H9 (cell line): ENCODE measurements around the gene ZC3H10. TPM values are rescaled to one million over a fixed set of nuclear protein-coding genes. Genes with fewer than 3 reads are reported as not detected.

Experiments
- DNase-seq: peaks from one replicate; pipeline ENCODE4 v3.0.0-alpha.2; 2017
- H2AFZ ChIP-seq: one replicate; pipeline ENCODE4 v1.6.1; 2013; ENCODE audit warnings: mild to moderate bottlenecking, low read length, control low read depth, moderate library complexity
- H2AK5ac ChIP-seq: 2 replicates; pipeline ENCODE4 v1.6.1; 2013; ENCODE audit warnings: low read length, control low read depth, mixed read lengths; ENCODE audit not compliant: insufficient read length
- H2BK120ac ChIP-seq: one replicate; pipeline ENCODE4 v1.6.1; 2013; ENCODE audit warnings: low read depth, mild to moderate bottlenecking, low read length, control low read depth, inconsistent platforms; ENCODE audit not compliant: poor library complexity, severe bottlenecking
- H2BK12ac ChIP-seq: 2 replicates; pipeline ENCODE4 v1.6.1; 2013; ENCODE audit warnings: low read length, control low read depth, mixed read lengths, low read depth; ENCODE audit not compliant: insufficient read length
- H2BK15ac ChIP-seq: 2 replicates; pipeline ENCODE4 v1.6.1; 2013; ENCODE audit warnings: low read depth, low read length, control low read depth
- H2BK20ac ChIP-seq: one replicate; pipeline ENCODE4 v1.6.1; 2013; ENCODE audit warnings: low read depth, mild to moderate bottlenecking, low read length, control low read depth, inconsistent platforms; ENCODE audit not compliant: poor library complexity, severe bottlenecking
- H2BK5ac ChIP-seq: 2 replicates; pipeline ENCODE4 v1.6.1; 2013; ENCODE audit warnings: low read length, control low read depth, mixed read lengths; ENCODE audit not compliant: insufficient read length
- H3K14ac ChIP-seq: 2 replicates; pipeline ENCODE4 v1.6.1; 2013; ENCODE audit warnings: low read length, control low read depth; ENCODE audit not compliant: insufficient read depth
- H3K18ac ChIP-seq: 2 replicates; pipeline ENCODE4 v1.6.1; 2013; ENCODE audit warnings: low read depth, mild to moderate bottlenecking, mixed read lengths, low read length, control low read depth; ENCODE audit not compliant: insufficient read length
- H3K23ac ChIP-seq: 2 replicates; pipeline ENCODE4 v1.6.1; 2013; ENCODE audit warnings: low read length, control low read depth, mixed read lengths, low read depth; ENCODE audit not compliant: insufficient read length
- H3K23me2 ChIP-seq: 2 replicates; pipeline ENCODE4 v1.6.1; 2013; ENCODE audit warnings: low read depth, mild to moderate bottlenecking, mixed read lengths, low read length, control low read depth; ENCODE audit not compliant: insufficient read length, poor library complexity, severe bottlenecking
- H3K27ac ChIP-seq: 2 replicates; pipeline ENCODE4 v1.5.1; 2013; ENCODE audit warnings: low read length, control low read depth, mixed read lengths, low read depth; ENCODE audit not compliant: insufficient read length
- H3K27me3 ChIP-seq: 2 replicates; pipeline ENCODE4 v1.6.1; 2013; ENCODE audit warnings: low read length, control low read depth, inconsistent platforms; ENCODE audit not compliant: insufficient read depth
- H3K4ac ChIP-seq: 2 replicates; pipeline ENCODE4 v1.6.1; 2013; ENCODE audit warnings: low read depth, mild to moderate bottlenecking, control low read depth, inconsistent platforms, low read length, moderate library complexity
- H3K4me1 ChIP-seq: 2 replicates; pipeline ENCODE4 v1.6.1; 2013; ENCODE audit warnings: low read length, control low read depth, inconsistent platforms; ENCODE audit not compliant: insufficient read depth
- H3K4me2 ChIP-seq: 2 replicates; pipeline ENCODE4 v1.6.1; 2013; ENCODE audit warnings: low read length, control low read depth, mixed read lengths; ENCODE audit not compliant: insufficient read length, insufficient read depth
- H3K56ac ChIP-seq: 2 replicates; pipeline ENCODE4 v1.6.1; 2013; ENCODE audit warnings: low read depth, mild to moderate bottlenecking, mixed read lengths, low read length, control low read depth; ENCODE audit not compliant: insufficient read length
- H3K79me1 ChIP-seq: 2 replicates; pipeline ENCODE4 v1.6.1; 2013; ENCODE audit warnings: low read depth, mild to moderate bottlenecking, moderate library complexity, low read length, control low read depth, inconsistent platforms; ENCODE audit not compliant: insufficient read depth, poor library complexity, severe bottlenecking
- H3K79me2 ChIP-seq: 2 replicates; pipeline ENCODE4 v1.6.1; 2013; ENCODE audit warnings: low read length, control low read depth, inconsistent platforms; ENCODE audit not compliant: insufficient read depth
- H3K9ac ChIP-seq: 2 replicates; pipeline ENCODE4 v1.6.1; 2013; ENCODE audit warnings: low read length, control low read depth, mixed read lengths; ENCODE audit not compliant: insufficient read length; ENCODE audit errors: extremely low read depth
- H3K9me3 ChIP-seq: one replicate; pipeline ENCODE4 v1.6.1; 2013; ENCODE audit warnings: low read depth, low read length, inconsistent platforms; ENCODE audit not compliant: control insufficient read depth
- H3T11ph ChIP-seq: one replicate; pipeline ENCODE4 v1.6.1; 2013; ENCODE audit warnings: mild to moderate bottlenecking, low read length, control low read depth, inconsistent platforms
- H4K20me1 ChIP-seq: one replicate; pipeline ENCODE4 v1.6.1; 2013; ENCODE audit not compliant: control insufficient read depth, insufficient read length, insufficient read depth
- H4K5ac ChIP-seq: 2 replicates; pipeline ENCODE4 v1.6.1; 2013; ENCODE audit warnings: low read depth, mild to moderate bottlenecking, mixed read lengths, low read length, control low read depth; ENCODE audit not compliant: insufficient read length
- H4K8ac ChIP-seq: replicated peaks from 2 replicates; pipeline ENCODE4 v1.6.1; 2013; ENCODE audit warnings: low read length, control low read depth, mixed read lengths, low read depth; ENCODE audit not compliant: insufficient read length
- H4K91ac ChIP-seq: 2 replicates; pipeline ENCODE4 v1.6.1; 2013; ENCODE audit warnings: low read depth, mild to moderate bottlenecking, moderate library complexity, mixed read lengths, low read length, control low read depth; ENCODE audit not compliant: insufficient read length
- H3K27ac Mint-ChIP-seq, 3 experiments: 2 replicates in 2 of 3; 3 replicates in 1 of 3; pipeline ENCODE4 v1.8.0; 2020 to 2021; ENCODE audit warnings: mixed read lengths in 3 of 3, mild to moderate bottlenecking in 1 of 3, moderate library complexity in 1 of 3
- H3K27me3 Mint-ChIP-seq: 2 replicates; pipeline ENCODE4 v1.8.0; 2021; ENCODE audit warnings: low read depth, mild to moderate bottlenecking, moderate library complexity, mixed read lengths
- H3K36me3 Mint-ChIP-seq, 3 experiments: 2 replicates in 2 of 3; 3 replicates in 1 of 3; pipeline ENCODE4 v1.8.0; 2020 to 2021; ENCODE audit warnings: low read depth in 3 of 3, mixed read lengths in 3 of 3; ENCODE audit not compliant: insufficient read depth in 1 of 3
- H3K4me1 Mint-ChIP-seq, 2 experiments: 2 replicates each; pipeline ENCODE4 v1.8.0; 2020; ENCODE audit warnings: mixed read lengths in 2 of 2
- H3K4me3 Mint-ChIP-seq, 2 experiments: 2 replicates in 1 of 2; 3 replicates in 1 of 2; pipeline ENCODE4 v1.8.0; 2020 to 2021; ENCODE audit warnings: mild to moderate bottlenecking in 2 of 2, mixed read lengths in 2 of 2, moderate library complexity in 1 of 2
- H3K9me3 Mint-ChIP-seq, 2 experiments: 2 replicates in 1 of 2; 3 replicates in 1 of 2; pipeline ENCODE4 v1.8.0; 2020; ENCODE audit warnings: mild to moderate bottlenecking in 2 of 2, mixed read lengths in 2 of 2, moderate library complexity in 1 of 2
- WGBS: extraction: QIAGEN DNeasy Blood & Tissue Kit; methylation state at CpG from one replicate; pipeline ENCODE4 v1.1.7; 2013; ENCODE audit warnings: missing lambda C conversion rate, low lambda C conversion rate, mixed read lengths; ENCODE audit not compliant: insufficient read length; ENCODE audit errors: extremely low coverage; 5-methylcytosine and 5-hydroxymethylcytosine counted together
- total RNA-seq: library from RNA; stranded (reverse); gene quantifications from 2 replicates; pipeline ENCODE4 v1.2.1, GENCODE V29; 2021
- TF ChIP-seq, protein P1 (sequence below): fragments of 200-600 bp; sonication (generic); conservative IDR thresholded peaks from 3 replicates; pipeline ENCODE4 v1.8.0; 2021; ENCODE audit warnings: antibody characterized with exemption, mild to moderate bottlenecking

The ZC3H10 gene
- total RNA-seq, 1 experiment from 2014 or later = 9.4 TPM

DNA sequence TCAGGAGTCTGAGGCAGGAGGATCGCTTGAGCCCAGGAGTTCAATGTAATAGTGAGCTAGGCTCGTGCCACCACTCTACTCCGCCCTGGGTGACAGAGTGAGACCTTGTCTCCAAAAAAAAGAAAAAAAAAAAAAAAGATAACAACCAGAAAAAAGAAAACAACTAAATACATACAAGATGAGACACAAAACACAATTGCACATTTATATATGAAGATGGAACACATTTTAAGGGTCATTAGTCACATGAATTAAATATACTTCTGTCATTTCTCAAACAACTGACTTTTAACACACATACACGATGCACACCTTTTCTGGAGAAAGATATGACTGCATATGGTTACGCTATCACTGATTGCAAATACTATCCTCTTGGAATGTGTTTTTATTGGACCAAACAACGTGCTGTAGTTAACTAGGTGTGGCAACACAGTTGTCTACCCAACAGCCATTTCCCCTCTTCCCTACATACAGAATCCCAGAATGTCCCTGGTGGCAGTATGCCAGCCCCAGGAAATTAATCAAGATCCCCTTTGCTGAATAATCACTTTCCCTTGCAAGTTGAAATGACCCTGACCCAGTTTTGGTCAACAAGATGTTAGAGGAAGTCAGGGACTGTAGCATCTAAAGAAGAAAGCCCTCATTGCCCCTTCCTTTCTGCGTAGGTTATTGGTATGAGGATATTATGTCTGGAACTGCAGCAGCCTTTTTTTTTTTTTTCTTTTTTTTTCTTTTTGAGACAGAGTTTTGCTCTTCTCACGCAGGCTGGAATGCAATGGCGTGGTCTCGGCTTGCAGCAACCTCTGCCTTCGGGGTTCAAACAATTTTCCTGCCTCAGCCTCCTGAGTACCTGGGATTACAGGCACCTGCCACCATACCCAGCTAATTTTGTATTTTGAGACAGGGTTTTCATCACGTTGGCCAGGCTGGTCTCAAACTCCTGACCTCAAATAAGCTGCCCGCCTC, 28.7 kb downstream of the ZC3H10 start:
- no peak overlapping the region for H3K9ac ChIP-seq

More for the DNA sequence above, 28.7 kb downstream of the ZC3H10 start:
- no peaks in the 10 kb centered on the region for H3K79me2 ChIP-seq
- H3K9me3 Mint-ChIP-seq = no peaks in the 10 kb centered on the region; a peak in 1 of 5 replicates
- H3K4me1 Mint-ChIP-seq = peaks cover 5 to 6% of the 10 kb centered on the region in 2 experiments
- TF ChIP-seq, protein P1, sequence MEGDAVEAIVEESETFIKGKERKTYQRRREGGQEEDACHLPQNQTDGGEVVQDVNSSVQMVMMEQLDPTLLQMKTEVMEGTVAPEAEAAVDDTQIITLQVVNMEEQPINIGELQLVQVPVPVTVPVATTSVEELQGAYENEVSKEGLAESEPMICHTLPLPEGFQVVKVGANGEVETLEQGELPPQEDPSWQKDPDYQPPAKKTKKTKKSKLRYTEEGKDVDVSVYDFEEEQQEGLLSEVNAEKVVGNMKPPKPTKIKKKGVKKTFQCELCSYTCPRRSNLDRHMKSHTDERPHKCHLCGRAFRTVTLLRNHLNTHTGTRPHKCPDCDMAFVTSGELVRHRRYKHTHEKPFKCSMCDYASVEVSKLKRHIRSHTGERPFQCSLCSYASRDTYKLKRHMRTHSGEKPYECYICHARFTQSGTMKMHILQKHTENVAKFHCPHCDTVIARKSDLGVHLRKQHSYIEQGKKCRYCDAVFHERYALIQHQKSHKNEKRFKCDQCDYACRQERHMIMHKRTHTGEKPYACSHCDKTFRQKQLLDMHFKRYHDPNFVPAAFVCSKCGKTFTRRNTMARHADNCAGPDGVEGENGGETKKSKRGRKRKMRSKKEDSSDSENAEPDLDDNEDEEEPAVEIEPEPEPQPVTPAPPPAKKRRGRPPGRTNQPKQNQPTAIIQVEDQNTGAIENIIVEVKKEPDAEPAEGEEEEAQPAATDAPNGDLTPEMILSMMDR = no peak
- H2BK5ac ChIP-seq = no peak overlapping the region
- H3K27ac Mint-ChIP-seq = peak overlapping the region in 1 of 3 experiments; percentile 37; a peak in 2 of 7 replicates
- H3K18ac ChIP-seq = no peak overlapping the region
- no peaks in the 10 kb centered on the region for H3K9me3 ChIP-seq
- no peaks in the 10 kb centered on the region for H3K4me1 ChIP-seq
- H4K8ac ChIP-seq = no peak overlapping the region
- no CpG with 5 or more reads among the region's 13 CpGs for WGBS
- no peak overlapping the region for H2BK20ac ChIP-seq
- H3K23ac ChIP-seq = no peak overlapping the region
- no peak overlapping the region for H3K4ac ChIP-seq
- peaks cover 3% of the 10 kb centered on the region for H3K23me2 ChIP-seq
- no peaks in the 10 kb centered on the region for H4K20me1 ChIP-seq
- no peak overlapping the region for H2BK120ac ChIP-seq
- no peak overlapping the region for H3T11ph ChIP-seq
- H2BK15ac ChIP-seq = no peak overlapping the region
- H3K27me3 Mint-ChIP-seq = no peaks in the 10 kb centered on the region
- no peak overlapping the region for H2AFZ ChIP-seq
- H3K4me2 ChIP-seq = no peak overlapping the region
- no peaks in the 10 kb centered on the region for H3K79me1 ChIP-seq
- no peak overlapping the region for H4K5ac ChIP-seq
- no peak overlapping the region for H2AK5ac ChIP-seq
- DNase-seq = no peak
- no peak overlapping the region for H3K14ac ChIP-seq
- no peaks in the 10 kb centered on the region for H3K27me3 ChIP-seq
- H2BK12ac ChIP-seq = no peak overlapping the region
- no peak overlapping the region for H4K91ac ChIP-seq
- H3K4me3 Mint-ChIP-seq = no peak overlapping the region; a peak in 1 of 5 replicates
- H3K27ac ChIP-seq = no peak overlapping the region
- no peak overlapping the region for H3K56ac ChIP-seq
- peaks cover 17 to 45% (median 44%) of the 10 kb centered on the region in 3 experiments; a peak in 6 of 7 replicates for H3K36me3 Mint-ChIP-seq
